HepG2 (cell line): ENCODE data around the gene AKIRIN1. TPM values are rescaled to one million over a fixed set of nuclear protein-coding genes. Genes with fewer than 3 reads are reported as not detected.

Source experiments
- ARID4A ChIP-seq: sonication (generic); formaldehyde crosslinking; IDR thresholded peaks from 2 replicates; pipeline ENCODE4 v1.5.0; 2020; ENCODE audit warnings: mild to moderate bottlenecking, missing genetic modification reagents, borderline replicate concordance
- E2F1 ChIP-seq: sonication (generic); formaldehyde crosslinking; IDR thresholded peaks from 2 replicates; pipeline ENCODE4 v1.5.0; 2020; ENCODE audit warnings: missing genetic modification reagents
- HNRNPLL ChIP-seq: fragments of 200-400 bp; formaldehyde crosslinking; IDR thresholded peaks from 2 replicates; pipeline ENCODE4 v1.6.1; 2017; ENCODE audit warnings: mild to moderate bottlenecking, low read depth, low read length; ENCODE audit not compliant: poor library complexity, severe bottlenecking
- SMAD9 ChIP-seq: sonication (generic); formaldehyde crosslinking; IDR thresholded peaks from 2 replicates; pipeline ENCODE4 v1.5.1; 2020; ENCODE audit warnings: mild to moderate bottlenecking, missing genetic modification reagents
- SOX6 ChIP-seq, 2 experiments: fragments of 450-650 bp in 1 of 2; sonication (generic) in 1 of 2; formaldehyde crosslinking in 1 of 2; IDR thresholded peaks; 2 replicates each; pipeline versions ENCODE4 v1.4.0 to v1.6.1; 2017 to 2020; ENCODE audit warnings: antibody characterized with exemption in 1 of 2, mild to moderate bottlenecking in 1 of 2, missing genetic modification reagents in 1 of 2
- TBX2 ChIP-seq: sonication (generic); formaldehyde crosslinking; IDR thresholded peaks from 2 replicates; pipeline ENCODE4 v1.5.0; 2020; ENCODE audit warnings: missing genetic modification reagents, mild to moderate bottlenecking, borderline replicate concordance
- YY1 ChIP-seq: IDR thresholded peaks from 2 replicates; pipeline ENCODE4 v1.6.1; 2011; ENCODE audit warnings: low read length, low read depth, moderate library complexity, mild to moderate bottlenecking; ENCODE audit not compliant: insufficient read depth, insufficient replicate concordance
- ZBTB1 ChIP-seq: sonication (generic); formaldehyde crosslinking; IDR thresholded peaks from 2 replicates; pipeline ENCODE4 v1.4.0; 2020; ENCODE audit warnings: missing genetic modification reagents, borderline replicate concordance
- polyA plus RNA-seq, 8 experiments: library from polyadenylated mRNA; depleted of rRNA in 3 of 8; stranded (reverse) in 7 of 8; unstranded in 1 of 8; fragments of >200 nt; fragmentation: Illumina TruSeq in 4 of 8; extraction: Trizol in 4 of 8; gene quantifications; 2 replicates each; pipeline versions ENCODE4 v1.2.1 to v1.2.3, GENCODE V29; 2011 to 2016; ENCODE audit warnings: low read depth in 4 of 8, missing spikeins in 1 of 8, mixed read lengths in 1 of 8; ENCODE audit not compliant: insufficient read depth in 1 of 8
- total RNA-seq, 5 experiments: library from RNA; depleted of rRNA; stranded (reverse); fragments of >200 nt; fragmentation: Illumina TruSeq; extraction: Trizol; gene quantifications; 2 replicates each; pipeline ENCODE4 v1.2.3, GENCODE V29; 2016; ENCODE audit warnings: low read depth in 1 of 5

Gene AKIRIN1
- total and polyA plus RNA-seq, 2 of the 13 experiments (the other 11 are each of a cell fraction or from before 2014, with no cell fraction given), result 123 to 157 TPM

- no peak for TF ChIP-seq SOX6 (IDR thresholded peaks at IDR 0.05)
- 0 out of 2 replicates have a peak, but pooled peaks have one; percentile 20 for TF ChIP-seq SOX6 (CRISPR knock-in tag; IDR thresholded peaks at IDR 0.05)
- TF ChIP-seq E2F1 (CRISPR knock-in tag), result no peak
- no peak for TF ChIP-seq YY1
- no peak for TF ChIP-seq TBX2 (CRISPR knock-in tag)
- no peak for TF ChIP-seq HNRNPLL
- no peak for TF ChIP-seq ARID4A (CRISPR knock-in tag)
- no peak for TF ChIP-seq ZBTB1 (CRISPR knock-in tag)
- TF ChIP-seq SMAD9, result no peak
- TF ChIP-seq, all 625 proteins: peak for 20
Observed at GRCh38 chr1:38964140-38964548, 26.9 kb upstream of the AKIRIN1 start (continued).
